Right forelimb (tissue), 1 donor: ENCODE results near the gene HOXB1.
"Not testable (repeated sequence)": the region's sequence is repeated elsewhere in the genome, so short reads cannot be mapped to it uniquely, and the experiment has no call there.

ENCODE experiments used
- DNase-seq: peaks from one replicate; pipeline ENCODE4 v3.0.0-alpha.2; 2018

The HOXB1 gene

DNA sequence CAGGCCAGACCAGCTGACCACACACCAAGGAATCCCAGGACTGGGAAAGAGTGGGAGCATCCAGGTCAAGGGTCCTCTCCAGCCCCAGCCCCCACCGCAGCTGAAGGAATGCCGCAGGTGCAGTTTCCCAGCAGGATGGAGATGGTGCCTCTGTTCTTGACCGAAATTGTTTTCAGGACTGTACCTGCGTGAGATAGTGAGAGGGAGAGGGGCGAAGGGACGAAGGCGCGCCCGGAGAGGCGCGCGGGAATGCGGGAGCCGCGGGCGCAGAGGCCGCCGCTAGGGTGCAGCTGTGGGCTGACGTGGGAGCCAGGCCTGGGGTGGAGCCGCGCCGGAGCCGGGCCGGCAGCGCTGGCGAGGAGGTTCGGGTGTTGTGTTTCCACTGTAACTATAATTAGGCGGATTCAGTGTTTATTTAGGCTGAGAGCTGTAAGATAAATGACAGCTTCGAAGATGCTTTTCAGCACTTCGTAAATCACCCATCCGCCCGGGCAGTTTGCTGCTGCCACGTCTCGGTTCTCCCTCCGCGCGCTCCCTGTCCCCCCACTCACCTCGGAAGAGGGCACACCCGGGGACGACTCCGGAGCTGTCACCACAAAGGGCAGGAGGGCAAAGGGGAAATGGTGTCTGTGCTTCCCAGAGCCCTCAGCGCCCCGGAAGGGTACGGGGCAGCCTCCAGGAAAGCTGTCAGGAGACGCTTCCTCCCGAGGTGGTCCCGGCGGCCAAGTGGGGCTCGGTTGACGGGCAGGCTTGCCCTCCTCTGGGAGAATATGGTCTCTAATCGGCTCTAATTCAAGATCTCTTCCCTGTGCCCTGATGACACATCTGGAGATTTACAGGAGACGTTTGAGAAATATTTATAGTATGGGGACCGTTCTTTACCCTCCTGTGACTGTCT lies 38.2 kb downstream of the HOXB1 start:
- DNase-seq, result peak; percentile 78

DNA sequence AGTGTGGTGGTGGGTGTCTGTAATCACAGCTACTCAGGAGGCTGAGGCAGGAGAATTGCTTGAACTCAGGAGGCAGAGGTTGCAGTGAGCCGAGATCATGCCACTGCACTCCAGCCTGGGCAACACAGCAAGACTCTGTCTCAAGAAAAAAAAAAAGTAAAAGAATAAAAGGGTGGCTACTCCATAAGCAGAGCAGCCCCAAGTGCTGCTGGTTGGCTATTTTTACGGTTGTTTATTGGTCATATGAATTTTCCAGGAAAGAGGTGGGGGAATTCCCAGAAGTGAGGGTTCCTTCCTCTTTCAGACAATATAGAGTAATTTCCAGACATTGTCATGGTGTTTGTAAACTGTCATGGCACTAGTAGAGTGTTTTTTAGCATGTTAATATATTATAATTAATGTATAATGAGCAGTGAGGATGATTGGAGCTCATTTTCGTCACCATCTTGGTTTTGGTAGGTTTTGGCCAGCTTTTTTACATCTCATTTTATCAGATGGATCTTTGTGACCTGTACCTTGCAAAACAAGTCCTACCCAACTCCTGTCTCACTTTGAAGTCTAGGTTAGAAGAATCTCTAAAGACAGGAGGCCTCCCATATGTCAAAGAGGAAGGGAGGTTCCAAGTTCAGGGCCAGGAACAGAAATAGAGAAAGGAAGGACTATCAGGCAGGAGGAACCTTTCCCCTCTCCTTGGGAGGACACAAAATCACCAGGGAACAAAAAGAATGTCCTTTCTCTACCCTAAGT lies 39.1 kb downstream of the HOXB1 start:
- no peak for DNase-seq

DNA sequence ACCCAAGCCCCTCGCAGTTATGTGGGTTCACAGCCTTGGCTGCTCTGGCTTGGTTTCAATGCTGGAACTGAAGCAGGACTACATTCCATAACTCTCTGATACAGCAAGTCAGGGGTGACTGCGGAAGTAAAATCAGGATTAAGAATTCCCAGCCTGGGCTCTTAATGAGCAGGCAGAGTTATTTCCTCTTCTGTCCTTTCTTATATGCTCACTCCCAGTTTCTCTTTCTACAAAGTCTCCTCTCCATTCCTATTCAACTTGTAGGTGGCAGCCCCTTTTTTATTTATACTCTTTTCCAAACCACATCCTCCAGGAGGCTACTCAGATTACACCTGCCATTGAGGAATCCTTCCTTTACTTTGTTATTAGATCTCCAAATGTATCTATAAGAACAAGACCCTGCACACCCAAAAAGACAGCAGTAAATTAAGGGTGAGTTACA lies 40.3 kb downstream of the HOXB1 start:
- DNase-seq, result no peak

DNA sequence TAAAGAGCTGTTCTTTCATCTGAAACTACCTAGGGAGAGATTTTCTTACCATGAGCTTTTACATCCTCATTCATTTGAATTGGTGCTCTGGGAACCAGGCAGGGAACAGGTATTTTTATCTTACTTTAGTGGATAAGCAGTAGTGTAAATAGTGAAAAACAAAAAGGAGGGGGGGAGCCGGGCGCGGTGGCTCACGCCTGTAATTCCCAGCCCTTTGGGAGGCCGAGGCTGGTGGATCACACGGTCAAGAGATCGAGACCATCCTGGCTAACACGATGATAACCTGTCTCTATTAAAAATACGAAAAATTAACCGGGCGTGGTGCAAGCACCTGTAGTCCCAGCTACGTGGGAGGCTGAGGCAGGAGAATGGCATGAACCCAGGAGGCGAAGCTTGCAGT lies 41.0 kb downstream of the HOXB1 start:
- no peak for DNase-seq

DNA sequence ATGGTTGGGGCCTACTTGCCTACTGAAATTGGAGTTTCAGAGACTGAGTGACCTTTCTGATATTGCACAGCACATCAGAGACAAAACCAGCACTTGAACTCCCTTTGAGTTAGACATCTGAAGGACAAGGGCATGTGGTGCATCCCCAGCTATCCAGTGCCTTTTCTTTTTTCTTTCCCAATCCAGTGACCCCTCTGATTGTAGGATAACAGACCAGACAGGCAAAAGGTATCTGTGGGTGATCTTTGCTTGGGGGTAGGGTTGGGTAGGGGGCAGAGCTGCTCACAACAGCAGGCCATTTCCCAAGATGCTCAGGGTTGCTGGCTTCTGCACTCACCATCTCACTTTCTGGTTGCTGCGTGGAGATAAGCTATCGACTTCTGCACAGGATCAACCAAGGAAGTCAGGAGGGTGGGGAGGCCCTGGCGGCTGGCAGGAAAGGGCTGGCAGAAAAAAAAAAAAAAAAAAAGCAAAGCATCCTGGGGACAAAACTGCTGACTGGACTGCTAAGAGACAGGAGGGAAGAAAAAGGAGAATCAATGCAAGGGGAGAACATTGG lies 42.2 kb downstream of the HOXB1 start:
- DNase-seq, result no peak

DNA sequence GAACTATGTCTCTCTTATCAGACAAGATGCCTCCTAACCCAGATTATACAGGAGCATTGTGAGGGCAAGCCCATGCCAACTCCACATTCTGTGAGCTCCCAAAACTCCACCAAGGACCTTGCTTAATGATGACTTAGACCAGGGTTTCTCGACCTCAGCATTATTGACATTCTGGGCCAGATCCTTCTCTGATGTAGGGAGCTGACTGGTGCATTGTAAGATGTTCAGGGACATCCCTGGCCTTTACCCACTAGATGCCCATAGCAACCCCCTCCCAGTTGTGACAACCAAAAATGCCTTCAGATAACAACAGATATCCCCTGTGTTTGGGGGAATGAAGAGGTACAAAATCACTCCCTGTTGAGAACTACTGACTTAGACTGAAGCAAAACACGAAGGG lies 43.6 kb downstream of the HOXB1 start:
- DNase-seq, result no peak

DNA sequence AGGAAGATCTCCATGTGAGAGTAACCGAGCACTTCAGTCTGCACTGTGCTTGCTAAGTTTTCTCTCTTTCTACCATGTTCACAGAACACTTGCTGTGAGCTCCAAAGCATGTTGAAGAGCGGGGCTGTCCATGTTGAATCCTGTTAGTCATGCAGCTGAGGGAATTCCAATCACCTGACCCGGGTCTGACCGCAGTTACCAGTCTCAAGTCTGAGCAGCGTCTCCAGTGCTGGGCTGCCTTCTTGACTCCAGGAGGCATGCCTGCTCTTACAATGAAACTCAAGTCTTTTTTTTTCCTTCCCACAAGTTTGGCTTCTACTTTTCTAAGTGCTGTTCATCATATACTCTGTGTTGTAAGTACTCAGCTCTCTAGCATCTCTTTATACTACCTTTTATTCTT lies 44.3 kb downstream of the HOXB1 start:
- DNase-seq, result no peak

DNA sequence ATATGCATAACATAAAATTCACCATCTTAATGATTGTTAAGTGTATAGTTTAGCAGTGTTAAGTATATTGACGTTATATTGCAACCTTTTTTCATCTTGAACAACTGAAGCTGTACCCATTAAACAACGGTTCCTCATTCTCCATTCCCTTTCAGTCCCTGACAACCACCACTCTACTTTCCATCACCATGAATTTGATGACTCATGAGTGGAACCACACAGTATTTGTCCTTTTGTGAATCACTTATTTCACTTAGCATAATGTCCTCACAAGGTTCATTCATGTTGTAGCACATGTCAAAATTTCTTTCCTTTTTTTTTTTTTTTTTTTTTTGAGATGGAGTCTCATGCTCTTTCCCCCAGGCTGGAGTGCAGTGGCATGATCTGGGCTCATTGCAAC lies 46.0 kb downstream of the HOXB1 start:
- DNase-seq, result no peak

DNA sequence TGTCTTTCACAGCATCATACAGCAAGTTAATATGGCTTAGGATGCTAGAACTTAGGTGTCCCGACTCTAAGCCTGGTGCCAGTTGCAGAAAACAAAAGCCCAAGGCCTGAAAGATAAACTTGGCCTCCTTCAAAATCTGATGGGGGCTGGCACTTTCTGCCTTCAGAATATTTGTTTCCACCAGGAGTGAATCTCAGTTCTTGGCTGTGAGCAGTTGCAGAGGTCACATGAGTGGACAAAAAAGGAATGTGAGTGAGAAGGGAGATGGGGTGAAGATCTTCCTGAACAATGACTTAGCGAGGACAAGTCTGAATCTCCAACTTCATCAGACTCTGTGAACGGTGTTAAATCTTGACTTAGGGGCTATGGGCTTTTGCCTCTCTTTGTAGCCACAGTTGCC lies 46.6 kb downstream of the HOXB1 start:
- DNase-seq, result no peak

DNA sequence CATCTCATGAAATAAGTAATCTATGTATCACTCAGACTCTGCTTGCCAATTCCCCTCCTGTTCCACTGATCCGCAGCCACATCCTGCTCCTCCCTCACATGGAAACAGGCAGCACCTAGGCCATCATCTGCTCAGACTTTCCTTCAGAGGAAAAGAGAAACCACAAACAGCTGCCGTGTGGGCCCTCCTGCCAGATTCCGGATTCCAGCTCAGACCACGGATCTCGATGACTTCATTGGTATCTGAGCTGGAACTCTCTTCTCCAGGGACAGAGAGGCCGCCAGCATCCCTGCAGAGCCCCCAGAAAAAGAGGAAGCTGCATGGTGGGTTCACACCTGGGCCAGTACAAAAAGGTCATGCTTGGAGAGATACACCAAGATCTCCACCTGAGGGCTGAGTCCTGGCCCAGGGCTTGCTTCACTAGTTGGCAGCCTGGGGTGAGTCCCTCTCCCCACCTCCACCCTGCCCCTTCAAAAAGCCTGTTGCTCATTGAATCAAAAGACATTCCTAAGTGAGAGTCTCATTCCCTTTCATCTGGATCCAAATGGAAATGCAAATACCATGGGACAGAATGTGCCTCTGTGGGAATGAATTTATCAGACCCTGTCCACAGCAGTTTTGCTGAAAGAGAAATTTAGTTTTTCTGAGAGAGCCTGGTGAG lies 47.2 kb downstream of the HOXB1 start:
- DNase-seq, result peak; percentile 72

DNA sequence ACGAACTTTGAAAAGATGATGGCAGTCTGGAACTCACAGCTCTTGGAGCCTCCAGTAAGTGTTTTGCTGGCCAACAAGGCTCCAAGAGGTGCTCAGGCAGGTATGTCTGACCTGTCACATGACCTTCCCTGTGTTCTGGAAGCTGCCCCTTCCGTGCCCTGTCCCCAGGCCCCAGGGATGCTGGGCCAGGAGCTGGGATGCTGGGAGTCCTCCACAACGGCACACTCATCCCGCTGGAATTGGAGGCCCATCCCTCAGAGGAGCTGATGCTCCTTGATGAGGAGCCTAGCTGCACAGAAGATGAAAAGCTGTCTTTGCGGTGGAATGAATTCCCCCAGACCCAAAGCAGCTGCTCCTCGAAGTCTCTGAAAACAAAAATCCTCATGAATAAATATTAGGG lies 47.8 kb downstream of the HOXB1 start:
- DNase-seq, result no peak

DNA sequence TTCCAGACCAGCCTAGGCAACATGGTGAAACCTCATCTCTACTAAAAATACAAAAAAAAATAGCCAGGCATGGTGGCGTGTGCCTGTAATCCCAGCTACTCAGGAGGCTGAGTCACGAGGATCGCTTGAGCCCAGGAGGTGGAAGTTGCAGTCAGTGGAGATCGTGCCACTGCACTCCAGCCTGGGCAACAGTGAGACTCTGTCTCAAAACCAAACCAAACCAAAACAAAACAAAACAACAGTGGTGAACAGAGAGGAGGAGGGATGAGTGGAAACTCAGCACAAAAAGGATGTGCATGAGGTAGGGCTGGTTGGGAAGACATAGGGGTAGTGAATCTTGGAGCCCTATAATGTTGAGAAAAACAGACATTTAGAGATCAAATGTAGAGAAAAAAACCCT lies 48.5 kb downstream of the HOXB1 start:
- DNase-seq, result not testable (repeated sequence)

DNA sequence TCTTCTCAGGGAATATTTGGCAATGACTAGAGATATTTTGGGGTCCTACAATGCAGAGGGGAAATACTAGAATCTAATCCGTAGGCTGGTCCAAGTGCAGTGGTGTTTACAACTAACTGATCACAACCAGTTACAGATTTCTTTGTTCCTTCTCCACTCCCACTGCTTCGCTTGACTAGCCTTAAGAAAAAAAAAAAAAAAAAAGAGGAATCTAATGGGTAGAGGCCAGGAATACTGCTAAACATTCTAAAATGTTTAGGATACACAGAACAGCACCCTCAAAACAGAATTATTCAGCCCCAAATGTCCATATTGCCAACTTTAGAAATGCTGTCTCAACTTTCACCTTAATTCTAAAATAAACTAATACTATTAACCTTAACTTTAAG lies 51.8 kb downstream of the HOXB1 start:
- DNase-seq, result no peak
